Liver (tissue), 9 donors: ENCODE results near the gene RARA. TPM values are rescaled to one million over a fixed set of nuclear protein-coding genes. Genes with fewer than 3 reads are reported as not detected.

Source experiments
- DNase-seq: peaks from one replicate; pipeline ENCODE4 v3.0.0-alpha.2; 2017; ENCODE audit warnings: low spot score
- H3K27ac ChIP-seq, 2 donors: one replicate each; pipeline ENCODE4 v1.7.0; 2013; ENCODE audit warnings: inconsistent platforms in 2 of 2, low read length in 2 of 2, control low read depth in 1 of 2, low read depth in 1 of 2, mild to moderate bottlenecking in 1 of 2
- H3K27me3 ChIP-seq, 4 donors: one replicate each; pipeline versions ENCODE4 v1.6.1 to v1.7.0; 2013; ENCODE audit warnings: low read length in 3 of 4, inconsistent platforms in 1 of 4, mild to moderate bottlenecking in 1 of 4, moderate library complexity in 1 of 4; ENCODE audit not compliant: control insufficient read depth in 4 of 4, insufficient read depth in 4 of 4
- H3K36me3 ChIP-seq, 4 donors: one replicate each; pipeline versions ENCODE4 v1.6.1 to v1.7.0; 2013; ENCODE audit warnings: low read length in 3 of 4, mild to moderate bottlenecking in 3 of 4, low read depth in 1 of 4, moderate library complexity in 1 of 4; ENCODE audit not compliant: control insufficient read depth in 4 of 4, insufficient read depth in 3 of 4
- H3K4me1 ChIP-seq, 4 donors: one replicate each; pipeline versions ENCODE4 v1.6.1 to v1.7.0; 2013; ENCODE audit warnings: low read length in 3 of 4, mild to moderate bottlenecking in 3 of 4, moderate library complexity in 1 of 4; ENCODE audit not compliant: control insufficient read depth in 4 of 4, insufficient read depth in 4 of 4
- H3K4me3 ChIP-seq, 3 donors: one replicate each; pipeline versions ENCODE4 v1.6.1 to v1.7.0; 2013; ENCODE audit warnings: low read length in 3 of 3, control low read depth in 1 of 3, low read depth in 1 of 3, mild to moderate bottlenecking in 1 of 3
- H3K9ac ChIP-seq, 2 donors: one replicate each; pipeline ENCODE4 v1.7.0; 2013; ENCODE audit warnings: low read length in 2 of 2, mild to moderate bottlenecking in 2 of 2, moderate library complexity in 2 of 2, control low read depth in 1 of 2, low read depth in 1 of 2
- H3K9me3 ChIP-seq, 4 donors: one replicate each; pipeline versions ENCODE4 v1.6.1 to v1.7.0; 2013; ENCODE audit warnings: low read length in 3 of 4; ENCODE audit not compliant: control insufficient read depth in 4 of 4
- ATF3 ChIP-seq: IDR thresholded peaks from 2 replicates; pipeline ENCODE4 v1.6.1; 2016; ENCODE audit warnings: antibody characterized with exemption
- EGR1 ChIP-seq, 2 donors: IDR thresholded peaks; 2 replicates each; pipeline ENCODE4 v1.6.1; 2016 to 2018; ENCODE audit warnings: antibody characterized with exemption in 2 of 2, low read depth in 2 of 2
- FOXA2 ChIP-seq: IDR thresholded peaks from 2 replicates; pipeline ENCODE4 v1.6.1; 2016; ENCODE audit warnings: antibody characterized with exemption
- GABPA ChIP-seq, 2 donors: IDR thresholded peaks in 1 of 2; conservative IDR thresholded peaks in 1 of 2; 2 replicates each; pipeline ENCODE4 v1.6.1; 2016; ENCODE audit warnings: antibody characterized with exemption in 2 of 2, mild to moderate bottlenecking in 1 of 2, moderate library complexity in 1 of 2
- HNF4G ChIP-seq: IDR thresholded peaks from 2 replicates; pipeline ENCODE4 v1.6.1; 2016; ENCODE audit warnings: antibody characterized with exemption
- JUND ChIP-seq, 2 donors: IDR thresholded peaks; 2 replicates each; pipeline ENCODE4 v1.6.1; 2016; ENCODE audit warnings: antibody characterized with exemption in 2 of 2
- MAX ChIP-seq: IDR thresholded peaks from 2 replicates; pipeline ENCODE4 v1.6.1; 2016; ENCODE audit warnings: antibody characterized with exemption
- NR2F2 ChIP-seq: IDR thresholded peaks from 2 replicates; pipeline ENCODE4 v1.6.1; 2016; ENCODE audit warnings: antibody characterized with exemption
- RAD21 ChIP-seq, 2 donors: IDR thresholded peaks; 2 replicates each; pipeline ENCODE4 v1.6.1; 2016; ENCODE audit warnings: antibody characterized with exemption in 2 of 2, mild to moderate bottlenecking in 2 of 2
- REST ChIP-seq: IDR thresholded peaks from 2 replicates; pipeline ENCODE4 v1.6.1; 2016; ENCODE audit warnings: antibody characterized with exemption, mild to moderate bottlenecking
- SP1 ChIP-seq: IDR thresholded peaks from 2 replicates; pipeline ENCODE4 v1.6.1; 2018; ENCODE audit warnings: antibody characterized with exemption, mild to moderate bottlenecking
- TAF1 ChIP-seq: conservative IDR thresholded peaks from 2 replicates; pipeline ENCODE4 v1.6.1; 2016; ENCODE audit warnings: antibody characterized with exemption, mild to moderate bottlenecking
- YY1 ChIP-seq: IDR thresholded peaks from 2 replicates; pipeline ENCODE4 v1.6.1; 2016; ENCODE audit warnings: antibody characterized with exemption, mild to moderate bottlenecking
- ZBTB33 ChIP-seq: IDR thresholded peaks from 2 replicates; pipeline ENCODE4 v1.6.1; 2016; ENCODE audit warnings: antibody characterized with exemption
- WGBS: extraction: QIAGEN DNeasy Blood & Tissue Kit; methylation state at CpG from one replicate; pipeline ENCODE4 v1.1.7; 2013; 5-methylcytosine and 5-hydroxymethylcytosine counted together
- polyA plus RNA-seq, 2 donors: library from polyadenylated mRNA; stranded (reverse) in 1 of 2; unstranded in 1 of 2; fragments of 200-250 nt in 1 of 2; fragments of >200 nt in 1 of 2; fragmentation: Nextera tagmentation in 1 of 2; extraction: Ambion mirVana in 1 of 2; gene quantifications; one replicate each; pipeline versions ENCODE4 v1.2.1 to v1.2.3, GENCODE V29; 2013 to 2015
- total RNA-seq, 2 donors: library from RNA; depleted of rRNA; stranded (reverse); fragments of >200 nt; gene quantifications; one replicate each; pipeline ENCODE4 v1.2.3, GENCODE V29; 2014
- donor health status: healthy.
- donor health status: healthy.
- donor health status: healthy.
- donor health status: healthy.
- donor health status: healthy.

Gene RARA
- total and polyA plus RNA-seq, 4 donors = 6.6 to 26.2 (median 10.8) TPM

- DNase-seq = no peak
- Histone ChIP-seq H3K4me1 (peaks cover 1 to 9% (median 8%) of the 10 kb centered on the region in 4 donors), H3K36me3 (peaks cover 0 to 3% (median 0%) of the 10 kb centered on the region in 4 donors), H3K4me3 (no peak overlapping the region), H3K9ac (no peak overlapping the region), H3K27me3 (no peaks in the 10 kb centered on the region), H3K9me3 (no peaks in the 10 kb centered on the region), H3K27ac (no peak overlapping the region)
- TF ChIP-seq FOXA2 (no peak), ATF3 (no peak), SP1 (no peak), NR2F2 (no peak), YY1 (no peak), EGR1 (IDR thresholded peaks at IDR 0.05; ENCODE audit: low read depth in 2 of 2) (no peak), MAX (no peak), JUND (IDR thresholded peaks at IDR 0.05) (no peak), TAF1 (no peak), HNF4G (no peak), GABPA (IDR thresholded peaks at IDR 0.05 in 1 of 2, conservative IDR thresholded peaks at IDR 0.05 in 1 of 2) (no peak)
- WGBS = 98% methylated on average over 2 of the region's 2 CpGs
Observed at GRCh38 chr17:40291281-40291664, 17.7 kb upstream of the RARA start.

- TF ChIP-seq FOXA2 (no peak), YY1 (no peak), EGR1 (IDR thresholded peaks at IDR 0.05; ENCODE audit: low read depth in 2 of 2) (no peak), MAX (no peak), NR2F2 (no peak), ATF3 (no peak)
- no peak overlapping the region for H3K4me3 ChIP-seq
- no peak for DNase-seq
- H3K36me3 ChIP-seq = peaks cover 0 to 3% (median 0%) of the 10 kb centered on the region in 4 donors
- no peak overlapping the region for H3K9ac ChIP-seq
- no peaks in the 10 kb centered on the region for H3K9me3 ChIP-seq
- H3K27ac ChIP-seq = no peak overlapping the region
- no peaks in the 10 kb centered on the region for H3K27me3 ChIP-seq
- 90% methylated on average over 1 of the region's 1 CpG for WGBS
- H3K4me1 ChIP-seq = peaks cover 0 to 3% (median under 1%) of the 10 kb centered on the region in 4 donors
Observed at GRCh38 chr17:40293363-40293762, 15.6 kb upstream of the RARA start.

GRCh38 chr17:40295488-40296436 lies 13.2 kb upstream of the RARA start:
- Histone ChIP-seq H3K27me3 (no peaks in the 10 kb centered on the region), H3K36me3 (peaks cover 0 to 3% (median 0%) of the 10 kb centered on the region in 4 donors), H3K9ac (no peak overlapping the region), H3K4me1 (no peaks in the 10 kb centered on the region), H3K27ac (no peak overlapping the region), H3K9me3 (no peaks in the 10 kb centered on the region), H3K4me3 (no peak overlapping the region)
- no peak for TF ChIP-seq RAD21 (IDR thresholded peaks at IDR 0.05)
- no peak for TF ChIP-seq HNF4G
- TF ChIP-seq REST = no peak
- no peak for TF ChIP-seq ZBTB33
- no peak for TF ChIP-seq MAX
- TF ChIP-seq EGR1 (IDR thresholded peaks at IDR 0.05; ENCODE audit: low read depth in 2 of 2) = no peak
- 95% methylated on average over 5 of the region's 5 CpGs for WGBS
- no peak for DNase-seq
